ENCODE data around the gene EEA1. TPM values are rescaled to one million over a fixed set of nuclear protein-coding genes. Genes with fewer than 3 reads are reported as not detected.
A peak's percentile ranks its signal among the peaks of the same experiment; 100 is the strongest.
"Not testable (repeated sequence)": the region's sequence is repeated elsewhere in the genome, so short reads cannot be mapped to it uniquely, and the experiment has no call there.

EEA1 gene
- total and polyA plus RNA-seq, 11 donors: 5.1 to 45.5 (median 28.5) TPM

- no peak overlapping the region for H3K4me3 ChIP-seq
- peak in 2 of 4 donors; percentile 25 to 42 for ATAC-seq
- TF ChIP-seq, protein P1, sequence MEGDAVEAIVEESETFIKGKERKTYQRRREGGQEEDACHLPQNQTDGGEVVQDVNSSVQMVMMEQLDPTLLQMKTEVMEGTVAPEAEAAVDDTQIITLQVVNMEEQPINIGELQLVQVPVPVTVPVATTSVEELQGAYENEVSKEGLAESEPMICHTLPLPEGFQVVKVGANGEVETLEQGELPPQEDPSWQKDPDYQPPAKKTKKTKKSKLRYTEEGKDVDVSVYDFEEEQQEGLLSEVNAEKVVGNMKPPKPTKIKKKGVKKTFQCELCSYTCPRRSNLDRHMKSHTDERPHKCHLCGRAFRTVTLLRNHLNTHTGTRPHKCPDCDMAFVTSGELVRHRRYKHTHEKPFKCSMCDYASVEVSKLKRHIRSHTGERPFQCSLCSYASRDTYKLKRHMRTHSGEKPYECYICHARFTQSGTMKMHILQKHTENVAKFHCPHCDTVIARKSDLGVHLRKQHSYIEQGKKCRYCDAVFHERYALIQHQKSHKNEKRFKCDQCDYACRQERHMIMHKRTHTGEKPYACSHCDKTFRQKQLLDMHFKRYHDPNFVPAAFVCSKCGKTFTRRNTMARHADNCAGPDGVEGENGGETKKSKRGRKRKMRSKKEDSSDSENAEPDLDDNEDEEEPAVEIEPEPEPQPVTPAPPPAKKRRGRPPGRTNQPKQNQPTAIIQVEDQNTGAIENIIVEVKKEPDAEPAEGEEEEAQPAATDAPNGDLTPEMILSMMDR (IDR thresholded peaks at IDR 0.05): no peak
- TF ChIP-seq POLR2A (IDR thresholded peaks at IDR 0.05): no peak
- peaks cover 0 to 12% (median 0%) of the 10 kb centered on the region in 12 donors for H3K9me3 ChIP-seq
- peak overlapping the region in 4 of 12 donors; percentile 23 to 33 (median 30) for H3K27ac ChIP-seq
- no peak for DNase-seq
- 57 to 76% (median 70%) methylated on average over 3 of the region's 3 CpGs for WGBS, 4 donors
- no peaks in the 10 kb centered on the region for H3K36me3 ChIP-seq
- H3K27me3 ChIP-seq: no peaks in the 10 kb centered on the region
- peaks cover 0 to 31% (median 1%) of the 10 kb centered on the region in 12 donors for H3K4me1 ChIP-seq
- intact Hi-C loops (cut with DNase I): no loop called here
These were observed 172.0 kb downstream of the EEA1 start for GRCh38 chr12:92756898-92757596.

- no peaks in the 10 kb centered on the region for H3K9me3 ChIP-seq
- ATAC-seq: peak; percentile 63 to 93 (median 73)
- H3K4me1 ChIP-seq: peaks cover 0 to 31% (median 1%) of the 10 kb centered on the region in 12 donors
- H3K27ac ChIP-seq: peak overlapping the region in 11 of 12 donors; percentile 19 to 77 (median 53)
- no peak for TF ChIP-seq POLR2A (IDR thresholded peaks at IDR 0.05)
- TF ChIP-seq, protein P1 (IDR thresholded peaks at IDR 0.05): no peak
- no peak overlapping the region for H3K4me3 ChIP-seq
- DNase-seq: peak in 2 of 5 donors; percentile 35 to 38
- no peaks in the 10 kb centered on the region for H3K27me3 ChIP-seq
- WGBS, 4 donors: 49 to 71% (median 65%) methylated on average over 10 of the region's 10 CpGs
- intact Hi-C loops (cut with DNase I): no loop called here
- no peaks in the 10 kb centered on the region for H3K36me3 ChIP-seq
These were observed 174.9 kb downstream of the EEA1 start for GRCh38 chr12:92753976-92754885.

DNA sequence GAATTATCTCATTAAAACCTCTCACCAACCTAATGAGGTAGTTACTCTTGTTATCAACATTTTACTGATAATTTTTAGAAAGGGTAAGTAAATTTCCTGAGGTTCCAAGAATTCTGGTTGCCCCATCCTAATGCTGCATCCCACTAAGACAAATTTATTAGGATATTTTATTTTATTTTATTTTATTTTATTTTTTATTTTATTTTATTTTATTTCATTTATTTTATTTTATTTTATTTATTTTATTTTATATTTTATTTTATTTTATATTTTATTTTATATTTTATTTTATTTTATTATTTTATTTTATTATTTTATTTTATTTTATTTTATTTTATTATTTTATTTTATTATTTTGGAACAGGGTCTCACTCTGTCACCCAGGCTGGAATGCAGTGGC, 179.4 kb downstream of the EEA1 start:
- DNase-seq; H3K27ac ChIP-seq; H3K9me3 ChIP-seq; H3K36me3 ChIP-seq; H3K27me3 ChIP-seq; ATAC-seq; intact Hi-C loops (cut with DNase I); H3K4me3 ChIP-seq: not testable (repeated sequence)
- H3K4me1 ChIP-seq: peaks cover 0 to 29% (median 3%) of the 10 kb centered on the region in 12 donors

DNA sequence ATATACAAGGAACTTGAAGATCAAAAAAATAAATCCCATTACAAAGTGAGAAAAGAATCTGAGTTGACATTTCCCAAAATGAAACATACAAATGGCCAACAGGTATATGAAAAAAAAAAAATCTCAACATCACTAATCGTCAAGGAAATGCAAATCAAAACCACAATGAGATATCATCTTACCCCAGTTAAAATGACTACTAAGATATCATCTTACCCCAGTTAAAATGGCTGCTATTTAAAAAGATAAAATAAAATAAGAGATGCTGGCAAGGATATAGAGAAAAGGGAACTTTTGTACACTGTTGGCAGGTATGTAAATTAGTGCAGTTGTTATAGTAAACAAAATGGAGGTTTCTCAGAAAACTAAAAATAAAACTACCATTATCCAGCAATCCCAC, 181.9 kb downstream of the EEA1 start:
- H3K27me3 ChIP-seq: no peaks in the 10 kb centered on the region
- intact Hi-C loops (cut with DNase I): no loop called here
- H3K27ac ChIP-seq: peak overlapping the region in 2 of 12 donors; percentile 75 to 79
- no peak for TF ChIP-seq POLR2A (IDR thresholded peaks at IDR 0.05)
- TF ChIP-seq, protein P1 (IDR thresholded peaks at IDR 0.05): no peak
- peaks cover 0 to 20% (median 2%) of the 10 kb centered on the region in 12 donors for H3K4me1 ChIP-seq
- DNase-seq (no peak), ATAC-seq (no peak)
- H3K36me3 ChIP-seq: no peaks in the 10 kb centered on the region
- no peaks in the 10 kb centered on the region for H3K9me3 ChIP-seq
- WGBS, 4 donors: 74 to 82% (median 78%) methylated on average over 1 of the region's 1 CpG
- H3K4me3 ChIP-seq: no peak overlapping the region
